GM10248 (cell line): ENCODE measurements around the gene PRKN.

Source experiments
- CTCF ChIA-PET: fragments of 300-600 bp; sonication (Branson Sonifier 250); formaldehyde crosslinking; extraction: SDS; loops from one replicate; lab custom pipeline; 2021; ENCODE audit warnings: antibody characterized with exemption; lab: Yijun Ruan, JAX
- POLR2A ChIA-PET: fragments of 350-650 bp; sonication (Branson Sonifier 250); formaldehyde crosslinking; extraction: SDS; loops from one replicate; lab custom pipeline; 2020; ENCODE audit warnings: antibody characterized with exemption; lab: Yijun Ruan, JAX
- DNase-seq: peaks from one replicate; pipeline ENCODE4 v3.0.0; 2012; ENCODE audit errors: extremely low spot score
- CTCF ChIP-seq: IDR thresholded peaks from 2 replicates; pipeline ENCODE4 v1.5.1; 2012; ENCODE audit warnings: mild to moderate bottlenecking, low read depth; ENCODE audit errors: extremely low read depth, missing control alignments, control extremely low read depth

The PRKN gene

GRCh38 chr6:161668665-161669064 is 1058.9 kb downstream of the PRKN start:
- ChIA-PET CTCF (no interaction called here), POLR2A (no interaction called here)

GRCh38 chr6:161667957-161668356 is 1059.6 kb downstream of the PRKN start:
- no peak for DNase-seq
- no peak for TF ChIP-seq CTCF
- CTCF ChIA-PET = no interaction called here
- POLR2A ChIA-PET = no interaction called here

More at GRCh38 chr6:161668665-161669064, 1058.9 kb downstream of the PRKN start:
- no peak for DNase-seq
- no peak for TF ChIP-seq CTCF

- ChIA-PET POLR2A (no interaction called here), CTCF (no interaction called here)
- no peak for DNase-seq
- TF ChIP-seq CTCF = no peak
These were observed 1063.9 kb downstream of the PRKN start for GRCh38 chr6:161663682-161664081.

GRCh38 chr6:161660666-161661571 is 1066.6 kb downstream of the PRKN start:
- POLR2A ChIA-PET = no interaction called here
- no peak for DNase-seq
- no peak for TF ChIP-seq CTCF
- CTCF ChIA-PET = no interaction called here

- no peak for DNase-seq
- POLR2A ChIA-PET = no interaction called here
- CTCF ChIA-PET = no interaction called here
- no peak for TF ChIP-seq CTCF
These were observed 1069.4 kb downstream of the PRKN start for GRCh38 chr6:161658211-161658610.

- TF ChIP-seq CTCF = no peak
- ChIA-PET CTCF (no interaction called here), POLR2A (no interaction called here)
- DNase-seq = no peak
These were observed 1073.4 kb downstream of the PRKN start for GRCh38 chr6:161654209-161654608.
